GM23248 (cell line): Measurements from ENCODE around the gene TRAPPC5. TPM values are rescaled to one million over a fixed set of nuclear protein-coding genes. Genes with fewer than 3 reads are reported as not detected.

Experiments used
- DNase-seq: peaks from one replicate; pipeline ENCODE4 v3.0.0-alpha.2; 2015
- H2AFZ ChIP-seq: fragments of 200-600 bp; sonication (generic); 2 replicates; pipeline ENCODE4 v1.6.1; 2016; ENCODE audit warnings: antibody characterized with exemption
- H3F3A ChIP-seq: fragments of 200-600 bp; sonication (generic); 2 replicates; pipeline ENCODE4 v1.6.1; 2016; ENCODE audit warnings: mild to moderate bottlenecking, antibody characterized with exemption, mixed run types; ENCODE audit not compliant: insufficient read depth
- H3K27ac ChIP-seq: fragments of 200-600 bp; sonication (generic); 2 replicates; pipeline ENCODE4 v1.5.1; 2016; ENCODE audit warnings: mild to moderate bottlenecking
- H3K27me3 ChIP-seq: fragments of 200-600 bp; sonication (generic); replicated peaks from 2 replicates; pipeline ENCODE4 v1.6.1; 2016; ENCODE audit warnings: mild to moderate bottlenecking; ENCODE audit not compliant: insufficient read depth
- H3K36me3 ChIP-seq: fragments of 200-600 bp; sonication (generic); 2 replicates; pipeline ENCODE4 v1.6.1; 2016; ENCODE audit warnings: low read depth, mild to moderate bottlenecking
- H3K4me1 ChIP-seq: fragments of 200-600 bp; sonication (generic); 2 replicates; pipeline ENCODE4 v1.6.1; 2016; ENCODE audit warnings: mild to moderate bottlenecking; ENCODE audit not compliant: insufficient read depth
- H3K4me2 ChIP-seq: fragments of 200-600 bp; sonication (generic); one replicate; pipeline ENCODE4 v1.6.1; 2016; ENCODE audit warnings: mild to moderate bottlenecking; ENCODE audit not compliant: unreplicated experiment
- H3K4me3 ChIP-seq: fragments of 200-600 bp; sonication (generic); 2 replicates; pipeline ENCODE4 v1.5.1; 2016; ENCODE audit warnings: mild to moderate bottlenecking
- H3K79me2 ChIP-seq: fragments of 200-600 bp; sonication (generic); 2 replicates; pipeline ENCODE4 v1.6.1; 2016; ENCODE audit warnings: mild to moderate bottlenecking; ENCODE audit not compliant: insufficient read depth
- H3K9ac ChIP-seq: fragments of 200-600 bp; sonication (generic); 2 replicates; pipeline ENCODE4 v1.6.1; 2016; ENCODE audit warnings: mild to moderate bottlenecking
- H3K9me2 ChIP-seq: fragments of 200-600 bp; sonication (generic); 2 replicates; pipeline ENCODE4 v1.6.1; 2016; ENCODE audit warnings: mixed run types, mild to moderate bottlenecking, moderate library complexity; ENCODE audit not compliant: insufficient read depth
- H3K9me3 ChIP-seq: fragments of 200-600 bp; sonication (generic); one replicate; pipeline ENCODE4 v1.6.1; 2017; ENCODE audit warnings: low read depth
- H4K20me1 ChIP-seq: fragments of 200-600 bp; sonication (generic); 2 replicates; pipeline ENCODE4 v1.6.0; 2016; ENCODE audit not compliant: insufficient read depth
- EZH2 ChIP-seq: fragments of 200-600 bp; sonication (generic); IDR thresholded peaks from 2 replicates; pipeline ENCODE4 v1.6.1; 2018; ENCODE audit warnings: antibody characterized with exemption, mild to moderate bottlenecking; ENCODE audit not compliant: insufficient read depth, poor library complexity, severe bottlenecking
- EZH2phosphoT487 ChIP-seq: fragments of 200-600 bp; sonication (generic); IDR thresholded peaks from 2 replicates; pipeline ENCODE4 v1.6.1; 2018; ENCODE audit warnings: antibody characterized with exemption, moderate library complexity, mild to moderate bottlenecking, low read depth; ENCODE audit not compliant: insufficient read depth
- WGBS, 2 experiments: methylation state at CpG; one replicate each; pipeline ENCODE4 v1.1.6; 2015 to 2017; ENCODE audit warnings: low lambda C conversion rate in 2 of 2, low coverage in 1 of 2; ENCODE audit errors: missing lambda C conversion rate in 2 of 2; 5-methylcytosine and 5-hydroxymethylcytosine counted together
- in situ Hi-C: fragments of 300-500 bp; cut with MboI; formaldehyde crosslinking; loops from 2 replicates; pipeline ENCODE4 v1.15.0; 2020
- polyA plus RNA-seq: library from polyadenylated mRNA; unstranded; fragments of >200 nt; fragmentation: Nextera tagmentation; extraction: Ambion mirVana; gene quantifications from 2 replicates; pipeline ENCODE4 v1.2.1, GENCODE V29; 2016
- total RNA-seq: library from RNA; depleted of rRNA; stranded (reverse); fragments of >200 nt; shearing (Covaris generic); gene quantifications from 2 replicates; pipeline ENCODE4 v1.2.3, GENCODE V29; 2014

The TRAPPC5 gene
- total and polyA plus RNA-seq, 2 experiments from 2014 or later, result 68.1 to 207 TPM

- Histone ChIP-seq H3F3A (no peaks in the 10 kb centered on the region), H3K9ac (no peak overlapping the region), H4K20me1 (no peaks in the 10 kb centered on the region), H3K4me2 (no peak overlapping the region), H3K79me2 (no peaks in the 10 kb centered on the region), H3K9me3 (no peaks in the 10 kb centered on the region), H3K4me1 (no peaks in the 10 kb centered on the region), H3K27ac (no peak overlapping the region), H3K9me2 (no peaks in the 10 kb centered on the region), H3K36me3 (no peaks in the 10 kb centered on the region), H3K27me3 (no peaks in the 10 kb centered on the region), H3K4me3 (no peak overlapping the region), H2AFZ (no peak overlapping the region)
- in situ Hi-C loops, result no loop called here
- TF ChIP-seq EZH2phosphoT487 (no peak), EZH2 (no peak)
- 66 to 68% methylated on average over 14 of the region's 14 CpGs for WGBS, 2 experiments
- DNase-seq, result no peak
These were observed 25.7 kb downstream of the TRAPPC5 start for GRCh38 chr19:7706188-7706954.

- H3K27ac ChIP-seq, result no peak overlapping the region
- H3K36me3 ChIP-seq, result no peaks in the 10 kb centered on the region
- H3K4me3 ChIP-seq, result no peak overlapping the region
- H3K27me3 ChIP-seq, result no peaks in the 10 kb centered on the region
- no peaks in the 10 kb centered on the region for H3K4me1 ChIP-seq
- in situ Hi-C loops, result no loop called here
- H3K9me3 ChIP-seq, result no peaks in the 10 kb centered on the region
- H4K20me1 ChIP-seq, result no peaks in the 10 kb centered on the region
- no peaks in the 10 kb centered on the region for H3F3A ChIP-seq
- no peak overlapping the region for H3K4me2 ChIP-seq
- no peak overlapping the region for H2AFZ ChIP-seq
- DNase-seq, result no peak
- no peak for TF ChIP-seq EZH2
- TF ChIP-seq EZH2phosphoT487, result no peak
- H3K79me2 ChIP-seq, result no peaks in the 10 kb centered on the region
- H3K9me2 ChIP-seq, result no peaks in the 10 kb centered on the region
- 42 to 45% methylated on average over 8 of the region's 8 CpGs for WGBS, 2 experiments
- H3K9ac ChIP-seq, result no peak overlapping the region
These were observed 26.4 kb downstream of the TRAPPC5 start for GRCh38 chr19:7706955-7707456.

GRCh38 chr19:7709932-7710460, 29.4 kb downstream of the TRAPPC5 start:
- TF ChIP-seq EZH2, result no peak
- no peak for TF ChIP-seq EZH2phosphoT487
- H3K9me2 ChIP-seq, result no peaks in the 10 kb centered on the region
- H3K9me3 ChIP-seq, result no peaks in the 10 kb centered on the region
- no peak for DNase-seq
- no peak overlapping the region for H2AFZ ChIP-seq
- H3F3A ChIP-seq, result no peaks in the 10 kb centered on the region
- H3K4me3 ChIP-seq, result no peak overlapping the region
- no peaks in the 10 kb centered on the region; the same call in 1 of the 2 replicates for H3K27me3 ChIP-seq
- H3K4me1 ChIP-seq, result no peaks in the 10 kb centered on the region
- WGBS, 2 experiments, result 38 to 54% methylated on average over 7 to 10 of the region's 10 CpGs
- H3K79me2 ChIP-seq, result no peaks in the 10 kb centered on the region
- no peaks in the 10 kb centered on the region for H4K20me1 ChIP-seq
- no peaks in the 10 kb centered on the region for H3K36me3 ChIP-seq
- no peak overlapping the region for H3K9ac ChIP-seq
- no peak overlapping the region for H3K4me2 ChIP-seq
- no peak overlapping the region for H3K27ac ChIP-seq
- in situ Hi-C loops, result no loop called here

GRCh38 chr19:7710616-7711015, 30.0 kb downstream of the TRAPPC5 start:
- WGBS, 2 experiments, result 65% methylated on average over 5 of the region's 5 CpGs
- TF ChIP-seq EZH2phosphoT487 (no peak), EZH2 (no peak)
- H3K9ac ChIP-seq, result no peak overlapping the region
- no peaks in the 10 kb centered on the region for H3K36me3 ChIP-seq
- H3K4me2 ChIP-seq, result no peak overlapping the region
- no peak overlapping the region for H3K27ac ChIP-seq
- no peak overlapping the region for H2AFZ ChIP-seq
- no peak overlapping the region for H3K4me3 ChIP-seq
- H4K20me1 ChIP-seq, result no peaks in the 10 kb centered on the region
- H3K4me1 ChIP-seq, result no peaks in the 10 kb centered on the region
- no peak for DNase-seq
- no peaks in the 10 kb centered on the region for H3K79me2 ChIP-seq
- H3F3A ChIP-seq, result no peaks in the 10 kb centered on the region
- no peaks in the 10 kb centered on the region for H3K9me2 ChIP-seq
- in situ Hi-C loops, result no loop called here
- H3K9me3 ChIP-seq, result no peaks in the 10 kb centered on the region
- H3K27me3 ChIP-seq, result no peaks in the 10 kb centered on the region; the same call in 1 of the 2 replicates
